ENCODE data around the gene SLC24A1.

SLC24A1 gene

DNA sequence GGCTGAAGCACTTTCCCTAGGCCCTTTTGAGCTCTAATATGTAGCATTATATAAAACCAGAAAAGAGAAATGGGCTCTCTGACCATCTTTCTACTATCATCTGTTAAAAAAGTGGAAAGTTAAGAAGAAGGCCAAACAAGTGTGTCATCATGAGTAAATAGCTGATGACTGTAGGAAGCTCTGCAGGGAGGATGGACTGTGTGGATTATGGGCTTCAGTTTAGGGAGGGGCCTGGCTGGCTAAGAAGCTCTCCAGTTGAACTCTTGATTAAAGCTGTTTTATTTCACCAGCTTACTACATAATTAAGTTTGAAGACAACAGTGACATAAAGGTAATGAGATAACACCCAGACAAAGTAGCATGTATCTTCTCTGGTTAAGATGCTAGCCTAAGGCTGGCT is 41.5 kb upstream of the SLC24A1 start:
- DNase-seq (ENCODE audit: low read depth): peak; percentile 64
- TF ChIP-seq, protein P1, sequence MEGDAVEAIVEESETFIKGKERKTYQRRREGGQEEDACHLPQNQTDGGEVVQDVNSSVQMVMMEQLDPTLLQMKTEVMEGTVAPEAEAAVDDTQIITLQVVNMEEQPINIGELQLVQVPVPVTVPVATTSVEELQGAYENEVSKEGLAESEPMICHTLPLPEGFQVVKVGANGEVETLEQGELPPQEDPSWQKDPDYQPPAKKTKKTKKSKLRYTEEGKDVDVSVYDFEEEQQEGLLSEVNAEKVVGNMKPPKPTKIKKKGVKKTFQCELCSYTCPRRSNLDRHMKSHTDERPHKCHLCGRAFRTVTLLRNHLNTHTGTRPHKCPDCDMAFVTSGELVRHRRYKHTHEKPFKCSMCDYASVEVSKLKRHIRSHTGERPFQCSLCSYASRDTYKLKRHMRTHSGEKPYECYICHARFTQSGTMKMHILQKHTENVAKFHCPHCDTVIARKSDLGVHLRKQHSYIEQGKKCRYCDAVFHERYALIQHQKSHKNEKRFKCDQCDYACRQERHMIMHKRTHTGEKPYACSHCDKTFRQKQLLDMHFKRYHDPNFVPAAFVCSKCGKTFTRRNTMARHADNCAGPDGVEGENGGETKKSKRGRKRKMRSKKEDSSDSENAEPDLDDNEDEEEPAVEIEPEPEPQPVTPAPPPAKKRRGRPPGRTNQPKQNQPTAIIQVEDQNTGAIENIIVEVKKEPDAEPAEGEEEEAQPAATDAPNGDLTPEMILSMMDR (IDR thresholded peaks at IDR 0.05; ENCODE audit: insufficient read depth, low read depth, low read length, missing control alignments): no peak
- no peak overlapping the region for H3K4me3 ChIP-seq (ENCODE audit: low read length)

DNA sequence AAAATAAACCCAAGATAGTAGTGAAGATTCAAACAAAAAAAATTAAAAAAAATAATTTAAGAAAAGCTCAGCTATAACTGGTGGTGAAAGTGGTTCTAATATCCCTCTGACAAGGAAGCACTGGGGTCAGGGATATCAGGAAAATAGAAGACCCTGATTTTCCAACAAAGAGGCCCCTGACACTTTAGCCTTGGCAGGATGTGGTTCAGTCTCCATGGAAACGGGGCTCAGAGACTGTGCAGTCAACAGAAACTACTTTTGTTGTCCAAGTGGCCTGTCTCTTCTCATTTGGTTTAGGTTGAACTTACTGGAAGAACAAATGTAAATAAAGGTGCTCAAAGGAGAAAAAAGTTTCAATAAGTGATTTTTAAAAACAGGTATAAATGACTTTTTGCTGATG is 38.0 kb upstream of the SLC24A1 start:
- TF ChIP-seq, protein P1 (IDR thresholded peaks at IDR 0.05; ENCODE audit: insufficient read depth, low read depth, low read length, missing control alignments): no peak
- no peak for DNase-seq (ENCODE audit: low read depth)
- no peak overlapping the region for H3K4me3 ChIP-seq (ENCODE audit: low read length)

DNA sequence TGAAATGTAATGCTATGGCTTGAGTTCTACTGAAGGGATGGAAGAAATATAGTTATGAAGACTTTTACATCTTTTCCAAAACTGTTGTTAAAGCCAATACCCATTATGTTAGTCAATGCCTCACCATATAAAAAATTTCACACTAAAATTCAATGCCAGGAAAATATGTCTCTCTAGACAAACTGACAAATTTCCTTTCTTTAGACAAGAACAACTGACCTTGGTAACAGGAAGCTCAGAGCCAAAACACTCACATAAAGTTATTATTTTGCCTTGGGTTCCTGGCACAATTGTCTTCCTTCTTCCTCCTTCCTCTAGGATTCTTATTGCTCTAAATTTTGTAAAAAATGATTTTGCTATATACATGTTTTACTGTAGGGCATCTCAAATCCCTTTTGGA is 37.5 kb upstream of the SLC24A1 start:
- DNase-seq (ENCODE audit: low read depth): no peak
- TF ChIP-seq, protein P1 (IDR thresholded peaks at IDR 0.05; ENCODE audit: insufficient read depth, low read depth, low read length, missing control alignments): no peak
- H3K4me3 ChIP-seq (ENCODE audit: low read length): no peak overlapping the region

DNA sequence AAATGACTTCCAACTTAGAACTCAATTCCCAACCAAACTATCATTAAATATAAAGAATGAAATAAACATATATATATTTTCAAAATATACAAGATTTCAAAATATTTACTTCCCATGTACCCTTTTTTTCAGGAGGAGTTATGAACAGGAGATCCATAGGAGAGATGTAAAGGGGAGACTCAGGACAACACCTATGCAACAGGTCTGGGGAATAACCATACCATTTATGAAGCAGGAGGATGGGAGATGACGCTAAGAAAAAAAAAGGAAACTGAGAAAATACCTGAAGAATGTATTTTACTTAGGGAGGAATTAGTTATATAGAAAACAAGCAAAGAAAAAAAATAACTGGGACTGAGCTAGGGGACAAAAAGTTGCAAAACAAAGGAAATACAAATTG is 34.6 kb upstream of the SLC24A1 start:
- no peak overlapping the region for H3K4me3 ChIP-seq (ENCODE audit: low read length)
- TF ChIP-seq, protein P1 (IDR thresholded peaks at IDR 0.05; ENCODE audit: insufficient read depth, low read depth, low read length, missing control alignments): no peak
- no peak for DNase-seq (ENCODE audit: low read depth)

DNA sequence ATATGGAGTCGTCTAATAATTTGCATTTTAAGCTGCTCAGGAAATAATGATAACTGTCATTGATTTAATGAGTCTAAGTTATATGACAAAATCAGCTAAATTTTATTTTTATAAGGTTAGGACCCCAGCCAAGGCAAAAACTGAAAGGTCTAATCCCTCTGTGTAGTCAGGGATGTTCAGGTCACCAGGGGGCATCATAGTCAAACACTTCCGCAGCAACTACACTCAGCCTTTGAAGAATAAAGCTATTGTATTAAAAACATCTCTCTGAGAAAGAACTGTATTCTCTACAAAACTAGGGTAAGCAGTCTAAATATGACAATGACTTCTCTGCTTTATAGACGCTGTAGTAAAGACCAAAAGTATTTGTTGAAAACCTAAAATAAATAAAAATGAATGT is 25.8 kb upstream of the SLC24A1 start:
- no peak overlapping the region for H3K4me3 ChIP-seq (ENCODE audit: low read length)
- TF ChIP-seq, protein P1 (IDR thresholded peaks at IDR 0.05; ENCODE audit: insufficient read depth, low read depth, low read length, missing control alignments): peak; percentile 24
- DNase-seq (ENCODE audit: low read depth): peak; percentile 15

DNA sequence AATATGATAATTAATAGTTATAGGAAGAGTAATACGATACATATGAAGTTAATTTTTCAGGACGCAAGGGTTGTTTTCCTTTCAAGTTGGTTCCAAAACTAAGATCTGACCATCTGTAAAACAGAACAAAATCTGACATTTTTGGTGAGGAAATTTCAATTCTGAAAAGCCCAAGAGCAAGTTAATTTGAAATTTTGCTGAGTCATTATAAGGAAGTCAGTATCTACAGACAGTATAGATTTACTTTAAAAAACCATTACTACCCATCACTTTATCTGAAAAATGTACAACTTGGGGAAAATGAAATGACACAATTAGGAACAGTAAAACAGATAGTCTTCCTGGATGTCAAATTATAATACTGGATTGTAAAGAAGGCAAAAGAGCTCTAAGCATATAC is 23.3 kb upstream of the SLC24A1 start:
- TF ChIP-seq, protein P1 (IDR thresholded peaks at IDR 0.05; ENCODE audit: insufficient read depth, low read depth, low read length, missing control alignments): no peak
- no peak overlapping the region for H3K4me3 ChIP-seq (ENCODE audit: low read length)
- no peak for DNase-seq (ENCODE audit: low read depth)

DNA sequence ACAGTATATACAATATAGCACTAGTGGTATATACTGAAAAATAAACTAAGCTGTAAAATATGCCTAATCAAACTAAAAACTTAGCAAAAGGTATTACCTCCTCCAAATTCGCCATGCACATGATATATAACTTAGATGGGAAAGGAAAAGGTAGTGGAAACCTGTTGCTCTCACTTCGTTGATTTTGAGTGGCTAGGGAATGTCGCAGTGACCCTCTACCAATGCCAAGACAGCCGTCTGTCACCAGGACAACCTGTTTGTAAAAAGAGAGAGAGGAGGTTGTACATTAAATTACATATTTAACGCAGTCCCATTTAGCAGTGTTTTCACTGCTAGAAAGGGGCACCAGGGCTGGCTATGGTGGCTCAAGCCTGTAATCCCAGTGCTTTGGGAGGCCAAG is 22.1 kb upstream of the SLC24A1 start:
- TF ChIP-seq, protein P1 (IDR thresholded peaks at IDR 0.05; ENCODE audit: insufficient read depth, low read depth, low read length, missing control alignments): no peak
- DNase-seq (ENCODE audit: low read depth): no peak
- no peak overlapping the region for H3K4me3 ChIP-seq (ENCODE audit: low read length)

All from epithelial cell of esophagus (primary cell).